Upper lobe of left lung (tissue), 6 donors: ENCODE data around the gene XRCC1. TPM values are rescaled to one million over a fixed set of nuclear protein-coding genes. Genes with fewer than 3 reads are reported as not detected.

Source experiments
- ATAC-seq, 2 donors: fragments of 200-7000 bp; cut with Tn5 transposase; one replicate each; pipeline ENCODE4 v1.9.1; 2022; ENCODE audit warnings: mild to moderate bottlenecking in 2 of 2, moderate library complexity in 2 of 2; ENCODE audit not compliant: low FRiP score in 2 of 2
- DNase-seq, 2 donors: peaks; one replicate each; pipeline ENCODE4 v3.0.0-alpha.2; 2019 to 2020
- H3K27ac ChIP-seq, 4 donors: fragments of 200-600 bp; sonication (generic); one replicate each; pipeline ENCODE4 v1.5.1; 2016 to 2019
- H3K27me3 ChIP-seq, 4 donors: fragments of 200-600 bp; sonication (generic); one replicate each; pipeline ENCODE4 v1.5.1; 2017 to 2019
- H3K36me3 ChIP-seq, 4 donors: fragments of 200-600 bp; sonication (generic); one replicate each; pipeline ENCODE4 v1.5.1; 2016 to 2019
- H3K4me1 ChIP-seq, 4 donors: fragments of 200-600 bp; sonication (generic); one replicate each; pipeline ENCODE4 v1.5.1; 2018 to 2019
- H3K4me3 ChIP-seq, 4 donors: fragments of 200-600 bp; sonication (generic); one replicate each; pipeline ENCODE4 v1.5.1; 2017 to 2019; ENCODE audit warnings: mild to moderate bottlenecking in 2 of 4, moderate library complexity in 1 of 4
- H3K9me3 ChIP-seq, 4 donors: fragments of 200-600 bp; sonication (generic); one replicate each; pipeline ENCODE4 v1.5.1; 2018 to 2019
- EP300 ChIP-seq, 4 donors: sonication (generic); formaldehyde crosslinking; IDR thresholded peaks; one replicate each; pipeline ENCODE4 v1.5.1; 2017; ENCODE audit warnings: antibody characterized with exemption in 4 of 4, control low read depth in 2 of 4
- POLR2A ChIP-seq, 4 donors: fragments of 450-650 bp; IDR thresholded peaks; one replicate each; pipeline ENCODE4 v1.5.1; 2016 to 2017; ENCODE audit warnings: antibody characterized with exemption in 4 of 4, mild to moderate bottlenecking in 2 of 4
- POLR2AphosphoS5 ChIP-seq, 2 donors: sonication (generic); formaldehyde crosslinking; IDR thresholded peaks; one replicate each; pipeline ENCODE4 v1.5.1; 2017; ENCODE audit warnings: antibody characterized with exemption in 2 of 2
- WGBS, 2 donors: methylation state at CpG; one replicate each; pipeline ENCODE4 v1.1.5; 2017 to 2018; 5-methylcytosine and 5-hydroxymethylcytosine counted together
- total RNA-seq, 6 donors: library from RNA; depleted of rRNA in 4 of 6; stranded (reverse); fragments of >200 nt in 4 of 6; gene quantifications; one replicate each; pipeline versions ENCODE4 v1.1.0 to v1.2.1, GENCODE V29; 2016 to 2021
- TF ChIP-seq, protein P1 (sequence below), 6 experiments: fragments of 450-650 bp in 4 of 6; fragments of 200-600 bp in 2 of 6; sonication (generic) in 2 of 6; IDR thresholded peaks; one replicate each; pipeline ENCODE4 v1.5.1; 2016 to 2019; ENCODE audit warnings: antibody characterized with exemption in 6 of 6
- donor health status: DM: no; HTN: no; CAD: no; lungs with moderate emphysema.
- donor health status: DM: no; HTN: yes; CAD: no; lungs with severe emphysema.

Gene XRCC1
- total RNA-seq, 6 donors from 2014 or later: 24.2 to 30.1 (median 26.4) TPM

DNA sequence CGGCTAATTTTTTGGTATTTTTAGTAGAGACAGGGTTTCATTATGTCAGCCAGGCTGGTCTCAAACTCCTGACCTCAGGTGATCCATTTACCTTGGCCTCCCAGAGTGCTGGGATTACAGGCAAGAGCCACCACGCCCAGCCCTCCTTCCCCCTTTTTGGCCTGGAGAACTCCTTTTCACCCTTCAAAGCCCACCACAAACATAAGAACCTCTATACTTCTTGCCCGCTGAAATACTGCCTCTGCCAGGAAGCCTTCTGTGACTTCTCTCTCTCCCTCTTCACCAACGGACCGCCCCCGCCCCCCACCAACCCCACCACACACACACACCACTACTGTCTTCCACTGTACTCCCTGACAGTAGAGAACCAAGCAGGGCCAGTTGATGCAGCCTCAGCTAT, 41.6 kb upstream of the XRCC1 start:
- Histone ChIP-seq H3K4me3 (no peak overlapping the region), H3K4me1 (peaks cover 5 to 20% (median 10%) of the 10 kb centered on the region in 4 donors), H3K27ac (no peak overlapping the region), H3K36me3 (peaks cover 4 to 20% (median 12%) of the 10 kb centered on the region in 4 donors), H3K27me3 (no peaks in the 10 kb centered on the region), H3K9me3 (no peaks in the 10 kb centered on the region)
- DNase-seq: no peak
- ATAC-seq: no peak
- no peak for TF ChIP-seq POLR2AphosphoS5 (IDR thresholded peaks at IDR 0.05)
- TF ChIP-seq, protein P1, sequence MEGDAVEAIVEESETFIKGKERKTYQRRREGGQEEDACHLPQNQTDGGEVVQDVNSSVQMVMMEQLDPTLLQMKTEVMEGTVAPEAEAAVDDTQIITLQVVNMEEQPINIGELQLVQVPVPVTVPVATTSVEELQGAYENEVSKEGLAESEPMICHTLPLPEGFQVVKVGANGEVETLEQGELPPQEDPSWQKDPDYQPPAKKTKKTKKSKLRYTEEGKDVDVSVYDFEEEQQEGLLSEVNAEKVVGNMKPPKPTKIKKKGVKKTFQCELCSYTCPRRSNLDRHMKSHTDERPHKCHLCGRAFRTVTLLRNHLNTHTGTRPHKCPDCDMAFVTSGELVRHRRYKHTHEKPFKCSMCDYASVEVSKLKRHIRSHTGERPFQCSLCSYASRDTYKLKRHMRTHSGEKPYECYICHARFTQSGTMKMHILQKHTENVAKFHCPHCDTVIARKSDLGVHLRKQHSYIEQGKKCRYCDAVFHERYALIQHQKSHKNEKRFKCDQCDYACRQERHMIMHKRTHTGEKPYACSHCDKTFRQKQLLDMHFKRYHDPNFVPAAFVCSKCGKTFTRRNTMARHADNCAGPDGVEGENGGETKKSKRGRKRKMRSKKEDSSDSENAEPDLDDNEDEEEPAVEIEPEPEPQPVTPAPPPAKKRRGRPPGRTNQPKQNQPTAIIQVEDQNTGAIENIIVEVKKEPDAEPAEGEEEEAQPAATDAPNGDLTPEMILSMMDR (IDR thresholded peaks at IDR 0.05): no peak
- no peak for TF ChIP-seq EP300 (IDR thresholded peaks at IDR 0.05)
- TF ChIP-seq POLR2A (IDR thresholded peaks at IDR 0.05): no peak
- WGBS, 2 donors: 95% methylated on average over 6 of the region's 6 CpGs

DNA sequence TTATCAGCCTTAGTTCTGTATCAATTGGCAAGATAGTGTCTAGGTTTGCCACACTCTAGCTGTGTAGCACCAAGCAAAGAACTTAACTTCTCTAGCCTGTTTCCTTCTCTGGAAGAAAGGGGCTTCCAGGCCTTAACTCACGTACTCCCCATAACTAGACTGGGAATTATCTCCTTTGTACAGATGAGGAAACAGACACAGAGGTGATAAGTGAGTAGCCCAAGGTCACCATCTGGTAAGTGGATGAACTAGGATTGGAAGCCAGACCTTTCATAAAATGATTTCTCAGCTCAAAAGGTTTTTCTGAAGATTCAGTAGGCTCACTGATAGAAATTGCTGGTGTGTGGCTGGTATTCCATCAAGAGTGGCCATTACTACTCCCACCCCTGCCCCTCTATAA, 41.0 kb upstream of the XRCC1 start:
- H3K36me3 ChIP-seq: peaks cover 4 to 27% (median 17%) of the 10 kb centered on the region in 4 donors
- no peaks in the 10 kb centered on the region for H3K9me3 ChIP-seq
- WGBS, 2 donors: 79 to 100% methylated on average over 1 of the region's 1 CpG
- TF ChIP-seq EP300 (IDR thresholded peaks at IDR 0.05) (no peak), POLR2AphosphoS5 (IDR thresholded peaks at IDR 0.05) (no peak), POLR2A (IDR thresholded peaks at IDR 0.05) (no peak)
- TF ChIP-seq, protein P1 (IDR thresholded peaks at IDR 0.05): no peak
- no peak for DNase-seq
- ATAC-seq: no peak
- no peak overlapping the region for H3K27ac ChIP-seq
- H3K4me1 ChIP-seq: peaks cover 5 to 20% (median 10%) of the 10 kb centered on the region in 4 donors
- no peak overlapping the region for H3K4me3 ChIP-seq
- no peaks in the 10 kb centered on the region for H3K27me3 ChIP-seq

DNA sequence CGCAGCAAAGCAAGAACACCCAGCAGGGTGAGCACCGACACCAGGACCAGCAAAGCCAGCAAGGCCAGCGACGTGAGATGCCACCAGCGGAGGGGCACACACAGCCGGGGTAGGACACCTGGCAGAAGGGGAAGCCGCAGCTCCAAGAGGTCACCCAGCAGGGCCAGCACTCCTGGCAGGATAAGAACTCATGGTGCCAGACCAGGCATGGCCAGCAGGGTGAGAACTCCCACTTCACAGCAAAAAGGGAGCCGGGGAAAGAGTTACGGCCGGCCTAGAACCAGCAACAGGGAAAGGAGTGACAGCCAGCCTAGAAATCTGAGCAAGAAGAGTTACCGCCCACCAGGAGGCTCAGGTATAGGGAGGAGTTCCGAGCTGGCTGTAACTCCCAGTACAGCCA, 37.0 kb upstream of the XRCC1 start:
- Histone ChIP-seq H3K36me3 (peaks cover 4 to 35% (median 19%) of the 10 kb centered on the region in 4 donors), H3K27me3 (no peaks in the 10 kb centered on the region), H3K9me3 (no peaks in the 10 kb centered on the region), H3K4me1 (peaks cover 0 to 1% (median 0%) of the 10 kb centered on the region in 4 donors), H3K27ac (no peak overlapping the region), H3K4me3 (no peak overlapping the region)
- DNase-seq (no peak), ATAC-seq (no peak)
- 96 to 97% methylated on average over 7 to 12 of the region's 12 CpGs for WGBS, 2 donors
- TF ChIP-seq POLR2AphosphoS5 (IDR thresholded peaks at IDR 0.05) (no peak), EP300 (IDR thresholded peaks at IDR 0.05) (no peak), POLR2A (IDR thresholded peaks at IDR 0.05) (no peak)
- TF ChIP-seq, protein P1 (IDR thresholded peaks at IDR 0.05): no peak

DNA sequence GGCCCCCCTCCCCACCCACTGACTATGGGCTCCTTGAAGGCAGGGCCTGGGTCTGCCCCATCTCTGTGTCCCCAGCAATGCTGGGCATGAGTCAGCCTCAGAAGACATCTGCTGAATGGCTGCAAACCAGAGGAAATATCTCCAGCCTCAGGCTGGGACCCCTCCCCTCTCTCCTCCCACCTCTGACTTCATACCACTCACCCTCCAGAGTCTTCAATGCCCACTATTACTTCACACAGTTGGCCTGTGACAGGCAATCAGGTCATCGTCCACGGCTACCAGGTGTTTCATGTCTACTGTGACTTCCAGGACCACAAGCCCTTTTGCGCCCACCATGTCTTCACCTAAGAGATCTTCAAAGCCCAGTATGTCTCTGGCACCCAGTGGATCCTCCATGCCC, 36.5 kb upstream of the XRCC1 start, which contains the start of gene SRRM5:
SRRM5 (plus strand) TSS at position 301 of the 400 bp plus-strand sequence; CDS start at position 335, 34 bp downstream.
- Histone ChIP-seq H3K36me3 (peaks cover 4 to 38% (median 21%) of the 10 kb centered on the region in 4 donors), H3K9me3 (no peaks in the 10 kb centered on the region), H3K4me1 (no peaks in the 10 kb centered on the region), H3K27me3 (no peaks in the 10 kb centered on the region), H3K27ac (no peak within 1 kb of the TSS), H3K4me3 (no peak within 1 kb of the TSS)
- WGBS, 2 donors: 89 to 97% methylated on average over 3 of the region's 3 CpGs
- ATAC-seq (no peak), DNase-seq (no peak)
- TF ChIP-seq POLR2AphosphoS5 (IDR thresholded peaks at IDR 0.05) (no peak), EP300 (IDR thresholded peaks at IDR 0.05) (no peak), POLR2A (IDR thresholded peaks at IDR 0.05) (no peak)
- TF ChIP-seq, protein P1 (IDR thresholded peaks at IDR 0.05): no peak

DNA sequence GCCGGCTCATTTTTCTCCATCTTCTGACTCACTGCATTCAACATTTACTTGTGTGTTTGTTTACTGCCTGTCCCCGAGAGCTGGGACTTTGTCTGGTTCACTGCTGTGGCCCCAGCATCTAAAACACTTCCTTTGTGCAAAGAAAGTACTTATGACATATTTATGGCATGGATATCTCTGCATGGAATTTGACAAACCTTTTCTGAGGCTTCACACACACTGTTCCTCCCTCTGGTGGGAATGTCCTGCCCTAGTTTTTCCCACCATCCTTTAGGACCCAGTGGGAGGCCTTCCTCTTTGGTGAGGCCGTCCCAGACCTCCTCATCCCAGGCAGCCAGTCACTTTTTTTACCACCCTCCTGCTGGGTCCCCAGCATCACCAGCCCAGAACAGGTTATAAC, 35.2 kb upstream of the XRCC1 start:
- DNase-seq: no peak

More for the DNA sequence above, 35.2 kb upstream of the XRCC1 start:
- Histone ChIP-seq H3K27ac (no peak overlapping the region), H3K27me3 (no peaks in the 10 kb centered on the region), H3K4me3 (no peak overlapping the region), H3K36me3 (peaks cover 6 to 44% (median 25%) of the 10 kb centered on the region in 4 donors), H3K4me1 (no peaks in the 10 kb centered on the region), H3K9me3 (no peaks in the 10 kb centered on the region)
- WGBS, 2 donors: 79 to 91% methylated on average over 3 of the region's 3 CpGs
- no peak for ATAC-seq
- TF ChIP-seq EP300 (IDR thresholded peaks at IDR 0.05) (no peak), POLR2AphosphoS5 (IDR thresholded peaks at IDR 0.05) (no peak), POLR2A (IDR thresholded peaks at IDR 0.05) (no peak)
- TF ChIP-seq, protein P1 (IDR thresholded peaks at IDR 0.05): no peak
